Right kidney (tissue), 9 donors: ENCODE data around the gene CSNK2A2.

ENCODE experiments used
- DNase-seq: peaks from one replicate; pipeline ENCODE4 v3.0.0-alpha.2; 2016
- long read RNA-seq, 8 donors: transcript quantifications; one replicate each; lab custom pipeline, GENCODE V29; 2026

The CSNK2A2 gene
- long read RNA-seq, donor 1, partial matches to known transcripts: 7 of 13 reads
- long read RNA-seq, donor 1, other reads (novel, unspliced or antisense): 0 of 13 reads
- long read RNA-seq, donor 2, full-length matches to known transcripts: 11 of 11 reads
- long read RNA-seq, donor 2, partial matches to known transcripts: 0 of 11 reads
- long read RNA-seq, donor 2, other reads (novel, unspliced or antisense): 0 of 11 reads
- long read RNA-seq, donor 3, partial matches to known transcripts: 0 of 5 reads
- long read RNA-seq, donor 3, other reads (novel, unspliced or antisense): 0 of 5 reads
- long read RNA-seq, donor 4, partial matches to known transcripts: 0 of 8 reads
- long read RNA-seq, donor 4, other reads (novel, unspliced or antisense): 0 of 8 reads
- long read RNA-seq, donor 5, partial matches to known transcripts: 0 of 3 reads
- long read RNA-seq, donor 5, other reads (novel, unspliced or antisense): 0 of 3 reads
- long read RNA-seq, donor 6, transcript CSNK2A2-204 (5 exons, 547 nt): major isoform, 5 of 6 reads
- long read RNA-seq, donor 6, partial matches to known transcripts: 0 of 6 reads
- long read RNA-seq, donor 6, other reads (novel, unspliced or antisense): 0 of 6 reads
- long read RNA-seq, donor 7: 0 reads
- long read RNA-seq, donor 8, partial matches to known transcripts: 6 of 12 reads
- long read RNA-seq, donor 8, other reads (novel, unspliced or antisense): 0 of 12 reads

- peak; percentile 42 for DNase-seq
These were observed at the start of gene CSNK2A2 for GRCh38 chr16:58198022-58198683. TSS of gene CSNK2A2 (minus strand) at chr16:58198106. CDS start at chr16:58197736, 370 bp downstream.

- no peak for DNase-seq
These were observed 45.7 kb upstream of the CSNK2A2 start for GRCh38 chr16:58243528-58244004.

GRCh38 chr16:58236831-58237230 is 38.9 kb upstream of the CSNK2A2 start:
- no peak for DNase-seq

DNA sequence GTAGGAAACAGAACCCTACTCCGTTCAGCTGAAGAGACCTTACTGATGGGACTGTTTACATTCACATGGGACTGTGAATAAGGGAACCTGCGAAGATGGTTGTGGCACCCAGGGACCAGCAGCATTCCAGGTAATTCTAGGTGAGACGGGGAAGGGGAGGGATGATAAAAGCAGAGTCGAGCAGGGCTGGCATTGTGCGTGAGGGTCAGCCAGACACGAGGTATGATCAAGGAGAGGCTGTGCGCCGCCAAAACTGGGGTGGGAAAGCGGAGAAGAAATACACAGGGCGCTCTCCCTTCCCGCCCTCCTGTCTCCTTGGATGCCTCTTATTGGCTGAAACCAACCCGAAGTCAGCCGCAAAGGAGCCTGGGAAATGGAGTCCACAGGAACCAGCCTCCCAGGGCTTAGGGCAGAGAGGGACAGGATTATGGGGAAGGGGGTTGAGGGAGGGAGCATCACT is 38.4 kb upstream of the CSNK2A2 start:
- peak; percentile 52 for DNase-seq

DNA sequence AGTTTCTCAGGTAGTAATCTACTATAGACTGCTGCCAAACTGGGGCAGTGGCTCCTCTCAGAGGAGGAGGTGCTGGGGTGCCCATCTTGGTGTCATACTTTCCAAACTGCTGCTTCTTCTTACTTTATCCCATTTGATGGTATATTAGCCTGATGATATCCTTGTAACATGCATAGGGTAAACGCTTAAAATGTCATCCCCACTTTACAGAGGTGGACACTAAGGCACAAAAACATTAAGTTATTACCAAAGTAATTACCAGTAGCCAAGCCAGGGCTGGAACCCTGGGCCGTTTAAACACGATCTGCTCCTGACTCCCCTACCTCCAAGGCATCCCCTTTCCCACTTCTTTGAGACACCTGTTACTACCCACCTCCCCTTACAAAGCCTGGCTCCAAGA is 37.8 kb upstream of the CSNK2A2 start:
- no peak for DNase-seq

DNA sequence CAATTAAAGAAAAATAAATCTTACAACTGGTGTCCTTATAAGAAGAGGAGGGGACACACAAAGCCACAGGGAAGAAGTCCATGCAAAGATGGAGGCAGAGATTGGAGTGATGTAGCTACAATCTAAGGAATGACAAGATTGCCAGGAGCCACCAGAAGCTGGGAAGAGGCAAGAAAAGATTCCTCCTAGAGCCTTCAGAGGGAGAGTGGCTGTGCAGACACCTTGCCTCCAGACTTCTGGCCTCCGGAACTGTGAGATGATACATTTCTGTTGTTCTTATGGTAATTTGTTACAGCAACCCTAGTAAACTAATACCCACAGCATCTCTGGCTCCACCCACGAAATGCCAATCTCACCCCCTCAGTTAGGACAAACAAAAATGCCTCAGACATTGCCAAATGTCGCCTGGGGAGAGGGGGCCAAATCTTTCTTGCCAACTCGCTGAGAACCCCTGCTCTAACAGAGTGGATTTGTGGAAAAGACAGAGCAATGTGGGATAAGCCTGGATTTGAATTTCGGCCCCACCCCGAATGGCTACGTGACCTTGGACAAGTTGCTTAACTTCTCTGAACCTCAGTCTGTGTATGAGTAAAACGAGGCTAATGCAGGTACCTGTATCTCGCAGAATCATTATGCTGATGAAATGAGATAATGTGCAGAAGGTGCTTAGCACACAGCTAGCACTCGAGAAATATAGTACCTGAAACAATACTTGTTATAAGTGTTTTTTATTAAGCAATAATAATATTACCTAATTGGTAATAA is 37.1 kb upstream of the CSNK2A2 start:
- DNase-seq: no peak

DNA sequence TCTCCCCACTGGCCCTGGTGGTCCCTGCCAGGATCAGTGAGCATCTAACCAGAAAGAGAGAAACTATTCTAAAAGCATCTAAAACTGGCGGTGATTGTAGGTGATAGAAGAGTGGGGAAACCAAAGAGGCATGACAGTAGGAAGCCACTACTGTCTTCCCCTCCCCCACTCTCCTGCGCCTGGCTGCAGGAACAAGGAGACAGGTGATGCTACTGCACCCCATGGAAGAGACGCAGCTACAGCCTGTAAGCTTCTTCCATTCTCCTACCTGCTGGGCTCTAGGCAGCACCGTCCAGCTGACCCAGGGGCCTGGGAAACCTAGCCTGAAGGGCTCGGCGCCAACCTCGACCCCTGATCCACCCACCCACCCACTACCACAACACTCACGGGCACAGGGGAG is 32.4 kb upstream of the CSNK2A2 start:
- DNase-seq: no peak

GRCh38 chr16:58226790-58227189 is 28.9 kb upstream of the CSNK2A2 start:
- DNase-seq: no peak

DNA sequence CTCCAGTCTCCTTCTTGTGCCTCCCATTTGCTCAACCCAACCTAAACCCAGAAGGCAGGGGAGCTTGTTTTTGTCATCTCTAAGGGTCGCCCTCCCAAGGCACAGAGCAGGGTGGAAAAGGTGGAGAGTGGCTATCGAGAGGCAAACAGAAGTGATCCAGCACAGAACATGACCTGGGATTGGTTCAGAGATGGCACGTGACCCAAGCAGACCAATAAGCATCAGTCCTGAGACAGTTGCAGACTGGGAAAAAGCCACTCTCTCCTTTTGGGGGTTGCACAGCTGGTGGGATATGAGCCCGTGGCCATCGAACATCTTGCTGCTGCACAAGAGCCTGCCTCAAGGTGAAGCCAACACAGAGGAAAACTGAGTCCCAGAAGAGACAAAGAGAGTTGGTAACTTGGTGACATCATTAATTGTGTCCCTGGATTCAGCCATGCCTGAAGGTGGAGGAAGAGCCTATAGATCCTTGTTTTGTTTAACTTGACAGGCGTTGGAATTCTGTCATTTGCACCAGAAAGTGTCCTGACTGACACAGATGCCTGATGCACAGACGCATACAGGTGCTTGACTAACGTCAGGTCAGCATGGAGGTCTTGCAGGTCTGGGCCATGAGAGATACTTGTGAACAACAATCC is 28.2 kb upstream of the CSNK2A2 start:
- no peak for DNase-seq

GRCh38 chr16:58222532-58223316 is 24.8 kb upstream of the CSNK2A2 start:
- no peak for DNase-seq

DNA sequence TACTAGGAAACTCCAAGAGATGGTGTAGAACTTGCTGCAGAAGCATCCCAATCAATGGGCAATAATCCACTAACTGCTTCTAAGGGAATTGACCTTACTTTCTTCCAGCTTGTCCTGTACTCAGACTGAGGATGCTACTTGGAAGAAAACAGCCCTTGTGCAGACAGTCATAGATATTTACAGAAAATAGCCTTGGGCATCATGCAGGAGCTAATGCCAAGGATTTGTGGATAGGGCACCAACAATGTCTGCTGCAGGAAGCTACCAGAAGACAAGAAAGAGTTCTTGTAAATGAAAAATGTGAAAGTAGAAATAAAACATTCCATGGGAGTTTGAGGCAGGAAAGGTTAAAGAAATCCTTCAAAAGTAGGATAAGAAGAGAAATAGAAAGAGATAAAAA is 21.5 kb upstream of the CSNK2A2 start:
- no peak for DNase-seq

- DNase-seq: no peak
These were observed 20.9 kb upstream of the CSNK2A2 start for GRCh38 chr16:58218786-58219185.

DNA sequence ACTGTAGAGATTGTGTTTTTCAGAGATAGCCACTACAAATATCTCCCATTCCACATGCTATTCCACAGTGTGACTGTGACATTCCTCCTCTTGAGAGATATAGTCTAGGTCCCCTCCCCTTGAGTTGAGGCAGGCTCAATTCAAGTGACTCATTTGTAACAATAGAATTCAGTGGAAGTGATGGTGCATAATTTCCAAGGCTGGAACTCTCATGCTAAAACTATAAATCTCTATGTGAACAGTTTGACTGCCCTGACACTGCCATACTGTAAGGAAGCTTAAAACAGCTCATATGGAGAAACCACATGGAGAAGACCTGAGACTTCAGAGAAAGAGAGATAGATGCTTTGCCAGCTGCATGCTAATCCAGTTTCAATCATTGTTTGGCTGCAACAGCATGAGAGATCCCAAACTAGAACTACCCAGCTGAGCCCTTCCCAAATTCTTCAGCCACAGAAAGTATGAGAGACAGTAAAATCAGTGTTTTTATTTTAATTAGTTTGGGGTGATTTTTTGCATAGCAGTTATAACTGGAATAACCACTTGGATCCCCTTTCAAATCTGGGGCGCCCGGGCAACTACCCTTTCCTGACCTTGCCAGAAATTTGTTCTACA is 19.5 kb upstream of the CSNK2A2 start:
- DNase-seq: no peak

DNA sequence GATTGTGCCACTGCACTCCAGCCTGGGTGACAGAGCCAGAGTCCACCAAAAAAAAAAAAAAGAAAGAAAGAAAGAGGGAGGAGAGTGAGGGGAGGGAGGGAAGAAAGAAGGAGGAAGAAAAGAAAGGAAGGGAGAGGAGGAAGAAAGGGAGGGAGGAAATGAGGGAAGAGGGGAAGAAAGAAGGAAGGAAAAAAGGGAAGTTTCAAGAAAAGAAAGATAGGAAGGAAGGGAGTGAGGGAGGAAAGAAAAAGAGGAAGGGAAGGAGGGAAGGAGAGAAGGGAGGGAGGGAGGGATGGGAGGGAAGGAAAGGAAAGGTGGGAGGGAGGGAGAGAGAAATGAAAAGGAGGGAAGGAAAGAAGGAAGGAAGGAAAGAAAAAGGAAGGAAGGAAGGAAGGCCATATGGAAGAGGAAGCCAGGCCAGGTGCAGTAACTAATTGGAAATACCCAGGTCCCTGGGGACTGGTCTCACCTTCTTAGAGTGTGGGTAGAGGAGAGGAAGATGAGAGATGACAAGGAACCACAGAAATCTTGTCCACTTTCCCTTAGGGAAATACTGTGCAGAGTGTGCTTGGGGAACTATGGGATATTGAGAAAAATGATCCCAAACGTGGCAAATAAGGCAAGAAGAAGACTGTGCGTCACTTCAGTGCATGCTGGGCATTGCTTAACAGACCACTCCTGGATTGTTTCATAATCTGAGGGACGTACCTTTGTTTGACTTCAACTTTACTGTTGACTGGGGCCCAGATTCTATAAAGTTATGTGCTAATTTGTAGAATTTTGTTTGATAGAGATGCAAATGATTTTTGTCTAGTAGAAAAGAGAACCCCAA is 15.1 kb upstream of the CSNK2A2 start:
- no peak for DNase-seq

DNA sequence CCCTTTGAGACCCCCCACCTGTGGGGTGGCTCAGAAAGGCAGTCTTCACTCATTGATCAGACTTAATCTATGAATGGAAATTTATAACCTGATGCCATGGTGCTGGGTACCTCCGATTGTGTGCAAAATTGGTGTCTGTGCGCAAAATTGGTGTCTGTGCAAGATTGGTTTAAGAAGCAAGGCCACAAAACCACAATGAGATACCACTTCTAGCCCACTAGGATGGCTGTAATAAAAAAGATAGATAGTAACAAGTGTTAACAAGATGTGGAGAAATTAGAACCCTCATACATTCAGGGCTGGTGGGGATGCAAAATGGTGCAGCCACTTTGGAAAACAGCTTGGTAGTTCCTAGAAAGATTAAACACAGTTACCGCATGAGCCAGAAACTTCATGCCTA is 13.9 kb upstream of the CSNK2A2 start:
- no peak for DNase-seq

DNA sequence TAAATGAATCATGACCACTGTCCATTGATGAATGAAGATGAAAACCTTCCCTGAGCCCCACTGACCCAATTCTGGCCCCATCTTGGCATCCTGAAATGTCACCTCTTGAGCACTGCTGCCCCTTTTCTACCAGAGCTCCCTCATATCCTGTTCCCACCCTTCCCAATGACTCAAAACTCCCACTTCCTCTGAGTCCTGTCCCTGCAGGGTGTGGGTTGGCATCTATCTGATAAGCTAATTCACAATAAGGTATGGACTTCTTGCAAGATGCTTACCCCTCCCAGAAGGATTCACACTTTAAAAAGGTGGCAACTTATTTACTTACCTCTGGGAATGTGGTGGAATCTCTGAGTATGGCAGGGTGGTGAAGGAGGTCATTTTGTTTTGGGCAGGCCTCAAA is 13.3 kb upstream of the CSNK2A2 start:
- no peak for DNase-seq

DNA sequence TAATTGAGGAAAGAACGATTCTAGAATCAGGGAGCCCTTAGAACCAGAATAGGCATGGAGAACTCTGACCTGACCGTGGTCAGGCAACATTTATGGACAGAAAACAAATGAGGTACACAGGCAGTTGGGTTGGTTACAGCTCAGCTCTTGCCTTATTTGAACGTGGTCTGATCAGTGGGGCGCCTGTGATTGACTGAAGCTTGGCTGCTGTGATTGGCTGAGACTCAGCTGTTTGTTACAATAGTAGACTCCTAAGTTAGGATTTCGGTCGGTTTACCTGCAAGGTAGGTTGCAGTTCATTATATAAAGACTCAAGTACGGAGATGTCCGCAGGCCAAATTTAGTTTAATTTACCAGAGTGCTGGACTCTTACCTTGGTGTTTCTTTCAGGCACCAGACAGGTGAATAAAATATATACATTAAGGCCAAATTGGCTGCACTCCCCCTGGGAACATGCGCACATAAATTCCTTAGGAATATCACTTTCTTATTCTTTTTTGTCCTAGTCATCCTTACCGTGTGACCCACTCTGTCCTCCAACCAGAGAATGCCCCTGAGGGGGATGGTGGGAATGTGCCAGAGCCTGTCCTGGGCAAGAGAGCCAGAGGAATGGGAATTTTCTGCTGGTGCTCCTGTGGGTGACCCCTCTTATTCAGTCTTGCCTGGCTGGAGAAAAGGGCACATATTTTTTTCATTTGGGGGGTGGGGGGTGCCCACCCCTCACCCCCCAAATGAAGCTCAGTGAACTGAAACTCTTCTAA is 7.5 kb upstream of the CSNK2A2 start:
- DNase-seq: no peak

DNA sequence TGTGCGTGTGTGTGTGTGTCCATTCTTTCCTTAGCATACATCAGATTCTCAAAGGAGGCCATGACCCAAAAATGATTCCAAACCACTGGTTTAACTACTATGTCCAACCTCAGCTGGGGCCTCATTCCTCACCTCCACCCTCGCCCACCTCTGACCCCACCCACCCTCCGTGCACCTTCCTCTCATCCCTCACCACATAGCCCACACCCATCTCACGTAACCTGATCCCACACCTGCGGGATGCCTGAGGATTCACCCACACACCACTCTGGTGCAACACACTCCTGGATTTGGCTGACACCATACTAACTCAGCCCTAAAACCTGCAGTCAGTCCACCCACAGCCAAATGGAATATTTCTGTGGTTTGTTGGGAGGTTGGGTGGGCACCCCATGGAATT is 3.3 kb upstream of the CSNK2A2 start:
- no peak for DNase-seq
